Spinal cord (tissue), 10 donors: ENCODE data around the gene PNLIPRP2. TPM values are rescaled to one million over a fixed set of nuclear protein-coding genes. Genes with fewer than 3 reads are reported as not detected.

Experiments used
- DNase-seq, 6 donors: peaks; one replicate each; pipeline versions ENCODE4 v3.0.0 to v3.0.0-alpha.2; 2013 to 2015; ENCODE audit warnings: low spot score in 6 of 6, low read depth in 4 of 6
- H3K27ac ChIP-seq: one replicate; pipeline ENCODE4 v1.5.1; 2013; ENCODE audit warnings: low read depth, low read length, control low read depth
- H3K27me3 ChIP-seq: one replicate; pipeline ENCODE4 v1.6.1; 2013; ENCODE audit warnings: low read length; ENCODE audit not compliant: control insufficient read depth, insufficient read depth
- H3K36me3 ChIP-seq: one replicate; pipeline ENCODE4 v1.6.1; 2013; ENCODE audit warnings: low read length; ENCODE audit not compliant: control insufficient read depth, insufficient read depth
- H3K4me1 ChIP-seq: one replicate; pipeline ENCODE4 v1.6.1; 2013; ENCODE audit warnings: low read length; ENCODE audit not compliant: control insufficient read depth, insufficient read depth
- H3K4me3 ChIP-seq: one replicate; pipeline ENCODE4 v1.5.1; 2013; ENCODE audit warnings: low read depth, low read length, control low read depth
- H3K9me3 ChIP-seq: one replicate; pipeline ENCODE4 v1.6.1; 2013; ENCODE audit warnings: low read length; ENCODE audit not compliant: control insufficient read depth, insufficient read depth
- WGBS: methylation state at CpG from one replicate; pipeline ENCODE4 v1.1.5; 2013; ENCODE audit warnings: missing lambda C conversion rate; ENCODE audit not compliant: insufficient coverage; 5-methylcytosine and 5-hydroxymethylcytosine counted together
- polyA plus RNA-seq, 2 donors: library from polyadenylated mRNA; unstranded; fragments of 120-200 nt; gene quantifications; one replicate each; pipeline ENCODE4 v1.2.1, GENCODE V29; 2013; ENCODE audit not compliant: insufficient read length in 2 of 2
- total RNA-seq, 2 donors: library from RNA; depleted of rRNA in 1 of 2; stranded (reverse); fragments of 120-200 nt in 1 of 2; fragments of >200 nt in 1 of 2; gene quantifications; one replicate each; pipeline versions ENCODE4 v1.2.3 to v1.2.4, GENCODE V29; 2013 to 2014
- donor health status: healthy.

PNLIPRP2 gene
- total and polyA plus RNA-seq, 4 donors, result 0.18 to 0.30 (median 0.22) TPM; not detected in 1

DNA sequence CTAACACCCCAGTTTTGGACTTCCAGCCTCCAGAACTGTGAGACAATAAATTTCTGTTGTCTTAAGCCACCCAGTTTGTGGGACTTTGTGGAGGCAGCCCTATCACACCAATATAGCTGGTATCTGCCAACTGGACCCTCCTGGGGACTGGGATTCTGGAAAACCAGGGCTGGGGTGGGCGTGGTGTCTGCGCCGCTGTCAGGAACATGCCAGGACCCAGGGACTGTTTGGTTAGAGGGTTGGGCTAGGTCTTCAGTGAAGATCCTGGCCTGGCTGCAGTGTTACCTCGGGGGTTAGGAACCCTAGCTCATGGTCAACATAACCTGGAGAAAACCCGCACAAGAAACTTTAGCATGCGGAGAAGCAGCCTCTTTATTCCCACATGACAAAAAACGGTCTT is 42.6 kb downstream of the PNLIPRP2 start:
- Histone ChIP-seq H3K27me3 (no peaks in the 10 kb centered on the region), H3K9me3 (no peaks in the 10 kb centered on the region), H3K36me3 (no peaks in the 10 kb centered on the region), H3K4me1 (peaks cover 16% of the 10 kb centered on the region), H3K27ac (peak overlapping the region; percentile 33), H3K4me3 (no peak overlapping the region)
- no peak for DNase-seq
- WGBS, result 96% methylated on average over 5 of the region's 7 CpGs

DNA sequence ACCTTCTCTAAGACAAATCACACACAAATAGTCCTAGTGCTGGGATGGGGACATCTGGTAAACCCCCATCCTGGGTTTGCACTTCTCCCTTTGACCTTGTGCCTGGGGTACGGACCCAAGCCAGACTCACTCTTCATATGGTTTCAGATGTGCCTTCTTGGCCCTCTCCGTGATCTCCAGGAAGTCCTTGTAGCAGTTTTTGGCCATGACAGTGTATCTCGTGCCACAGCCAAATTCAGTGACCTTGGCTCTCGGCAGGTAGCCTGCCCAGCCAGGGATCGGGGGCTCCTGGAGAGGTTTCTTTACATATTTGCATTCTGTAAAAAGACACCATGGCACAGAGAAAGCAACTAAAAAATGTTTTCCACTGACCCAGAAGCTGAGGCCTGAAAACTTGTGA is 43.9 kb downstream of the PNLIPRP2 start:
- 86% methylated on average over 5 of the region's 5 CpGs for WGBS
- Histone ChIP-seq H3K27me3 (peaks cover 2% of the 10 kb centered on the region), H3K4me3 (no peak overlapping the region), H3K27ac (peak overlapping the region; percentile 94), H3K36me3 (no peaks in the 10 kb centered on the region), H3K9me3 (no peaks in the 10 kb centered on the region), H3K4me1 (peaks cover 24% of the 10 kb centered on the region)
- DNase-seq, result no peak

DNA sequence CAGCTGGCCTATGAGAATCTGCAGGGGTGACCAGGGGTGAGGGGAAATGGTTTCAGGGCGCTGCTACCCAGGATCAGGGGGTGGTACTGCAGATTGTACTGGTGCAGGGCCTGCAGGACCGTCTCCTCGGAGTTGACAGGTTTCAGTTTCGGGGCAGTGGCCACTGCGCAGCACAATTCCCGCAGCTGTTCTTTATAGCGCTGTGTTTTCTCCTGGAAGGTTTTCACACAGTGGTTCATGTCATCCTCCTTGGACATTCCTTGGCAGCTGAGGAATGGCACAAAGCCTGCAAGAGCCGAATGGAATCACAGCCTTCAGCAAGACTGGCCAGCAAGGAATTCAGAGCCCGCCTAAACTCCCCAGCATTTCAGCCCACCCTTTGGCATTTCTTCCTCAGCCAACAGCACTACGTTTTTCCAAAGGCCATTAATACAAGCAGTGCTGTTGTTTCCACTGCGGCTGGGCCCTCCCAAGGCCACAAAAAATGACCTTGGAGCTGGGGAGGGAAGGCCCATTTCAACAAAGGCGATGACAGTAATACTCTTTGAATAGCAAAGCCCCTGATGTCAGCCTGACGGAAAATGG is 44.9 kb downstream of the PNLIPRP2 start:
- H3K9me3 ChIP-seq, result no peaks in the 10 kb centered on the region
- peaks cover 6% of the 10 kb centered on the region for H3K27me3 ChIP-seq
- H3K27ac ChIP-seq, result peak overlapping the region; percentile 94
- no peak overlapping the region for H3K4me3 ChIP-seq
- H3K4me1 ChIP-seq, result peaks cover 33% of the 10 kb centered on the region
- 27% methylated on average over 10 of the region's 13 CpGs for WGBS
- DNase-seq, result peak in 4 of 6 donors; percentile 48 to 80 (median 60)
- no peaks in the 10 kb centered on the region for H3K36me3 ChIP-seq

DNA sequence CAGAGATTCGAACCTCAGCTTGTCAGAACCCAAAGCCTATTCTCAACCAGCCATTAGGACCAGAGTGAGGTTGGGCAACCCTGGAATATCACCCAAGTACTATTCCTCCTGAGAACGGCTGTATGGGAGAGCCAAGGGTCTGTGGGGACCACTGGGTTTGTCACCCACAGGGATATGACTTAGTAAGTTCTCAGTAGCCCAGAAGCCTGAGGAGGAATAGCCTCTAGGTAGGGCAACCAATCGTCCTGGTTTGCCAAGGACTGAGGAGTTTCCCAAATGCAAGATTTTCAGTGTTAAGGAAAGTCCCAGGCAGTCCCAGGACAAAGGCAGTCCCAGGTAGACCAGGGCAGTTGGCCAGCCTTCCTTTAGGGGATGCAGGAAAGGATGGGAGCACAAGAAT is 46.7 kb downstream of the PNLIPRP2 start:
- DNase-seq, result no peak
- Histone ChIP-seq H3K4me3 (no peak overlapping the region), H3K27ac (peak overlapping the region; percentile 94), H3K4me1 (peaks cover 36% of the 10 kb centered on the region), H3K27me3 (peaks cover 6% of the 10 kb centered on the region), H3K36me3 (no peaks in the 10 kb centered on the region), H3K9me3 (no peaks in the 10 kb centered on the region)
- 89% methylated on average over 2 of the region's 3 CpGs for WGBS

DNA sequence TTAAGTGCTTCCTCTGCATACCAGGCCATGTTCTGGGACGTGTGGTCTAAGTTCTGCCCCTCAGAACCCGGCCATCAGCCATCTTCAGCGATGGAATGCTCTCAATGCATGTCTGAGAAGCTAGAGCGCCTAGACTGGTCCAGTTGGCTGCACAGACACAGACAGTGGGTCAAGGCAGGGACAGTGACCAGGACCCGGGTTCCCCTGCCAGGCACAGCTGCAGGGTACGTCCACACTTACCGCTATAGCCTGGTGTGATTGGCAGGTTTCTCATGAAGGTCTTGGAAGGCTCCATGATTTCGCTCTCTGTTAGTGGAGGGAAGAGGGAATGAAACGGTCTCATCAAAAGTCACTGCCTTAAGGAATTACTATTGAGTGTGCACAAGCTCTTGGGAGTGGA is 47.3 kb downstream of the PNLIPRP2 start:
- H3K36me3 ChIP-seq, result peaks cover under 1% of the 10 kb centered on the region
- DNase-seq, result no peak
- WGBS, result 97% methylated on average over 7 of the region's 9 CpGs
- peaks cover 36% of the 10 kb centered on the region for H3K4me1 ChIP-seq
- H3K27ac ChIP-seq, result peak overlapping the region; percentile 10
- H3K4me3 ChIP-seq, result no peak overlapping the region
- H3K9me3 ChIP-seq, result no peaks in the 10 kb centered on the region
- peaks cover 6% of the 10 kb centered on the region for H3K27me3 ChIP-seq

DNA sequence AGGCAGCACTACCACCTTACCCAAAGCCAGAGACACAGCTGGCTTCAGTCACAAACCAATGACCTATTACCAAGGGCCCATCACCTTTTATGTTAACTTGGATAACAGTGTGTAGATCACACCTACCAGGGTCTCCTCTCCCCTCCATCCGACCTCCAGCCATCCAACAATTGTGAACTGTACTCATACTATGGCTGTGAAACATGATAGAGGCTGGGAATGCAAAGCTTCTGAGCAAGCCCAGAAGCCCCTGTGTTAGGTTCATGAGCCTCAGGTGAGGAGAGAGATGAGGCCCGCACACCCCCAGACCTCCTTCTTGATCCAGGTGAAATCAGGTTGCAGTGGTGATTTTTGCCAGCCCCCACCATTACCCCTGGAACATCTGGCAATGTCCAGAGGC is 47.7 kb downstream of the PNLIPRP2 start:
- Histone ChIP-seq H3K36me3 (peaks cover 4% of the 10 kb centered on the region), H3K4me1 (peaks cover 36% of the 10 kb centered on the region), H3K27ac (peak overlapping the region; percentile 40), H3K9me3 (no peaks in the 10 kb centered on the region), H3K4me3 (no peak overlapping the region), H3K27me3 (peaks cover 6% of the 10 kb centered on the region)
- DNase-seq, result no peak
- no CpG with 5 or more reads among the region's 2 CpGs for WGBS

DNA sequence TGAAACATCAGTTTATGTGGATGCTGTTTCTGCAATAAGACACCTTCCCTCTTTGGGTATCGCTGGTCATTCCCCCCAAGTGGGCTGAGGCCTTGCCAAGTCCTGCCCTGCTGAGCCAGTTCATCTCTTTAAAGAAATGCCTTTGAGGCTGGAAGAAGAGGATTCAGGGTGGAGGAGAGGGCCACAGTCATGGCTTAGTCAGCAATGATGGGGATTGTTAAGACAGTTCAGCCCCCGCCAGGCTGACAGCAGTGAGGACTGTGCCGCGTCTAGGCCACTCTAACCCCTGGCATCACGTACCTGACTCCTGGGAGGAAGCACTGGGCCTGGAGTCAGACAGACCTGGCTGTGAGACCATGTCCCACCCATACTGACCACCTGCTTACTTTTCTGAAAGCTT is 48.3 kb downstream of the PNLIPRP2 start:
- DNase-seq, result no peak
- H3K27ac ChIP-seq, result peak overlapping the region; percentile 40
- H3K9me3 ChIP-seq, result no peaks in the 10 kb centered on the region
- WGBS, result 82% methylated on average over 5 of the region's 5 CpGs
- H3K4me3 ChIP-seq, result peak overlapping the region; percentile 57
- H3K27me3 ChIP-seq, result peaks cover 6% of the 10 kb centered on the region
- H3K36me3 ChIP-seq, result peaks cover 4% of the 10 kb centered on the region
- H3K4me1 ChIP-seq, result peaks cover 36% of the 10 kb centered on the region

DNA sequence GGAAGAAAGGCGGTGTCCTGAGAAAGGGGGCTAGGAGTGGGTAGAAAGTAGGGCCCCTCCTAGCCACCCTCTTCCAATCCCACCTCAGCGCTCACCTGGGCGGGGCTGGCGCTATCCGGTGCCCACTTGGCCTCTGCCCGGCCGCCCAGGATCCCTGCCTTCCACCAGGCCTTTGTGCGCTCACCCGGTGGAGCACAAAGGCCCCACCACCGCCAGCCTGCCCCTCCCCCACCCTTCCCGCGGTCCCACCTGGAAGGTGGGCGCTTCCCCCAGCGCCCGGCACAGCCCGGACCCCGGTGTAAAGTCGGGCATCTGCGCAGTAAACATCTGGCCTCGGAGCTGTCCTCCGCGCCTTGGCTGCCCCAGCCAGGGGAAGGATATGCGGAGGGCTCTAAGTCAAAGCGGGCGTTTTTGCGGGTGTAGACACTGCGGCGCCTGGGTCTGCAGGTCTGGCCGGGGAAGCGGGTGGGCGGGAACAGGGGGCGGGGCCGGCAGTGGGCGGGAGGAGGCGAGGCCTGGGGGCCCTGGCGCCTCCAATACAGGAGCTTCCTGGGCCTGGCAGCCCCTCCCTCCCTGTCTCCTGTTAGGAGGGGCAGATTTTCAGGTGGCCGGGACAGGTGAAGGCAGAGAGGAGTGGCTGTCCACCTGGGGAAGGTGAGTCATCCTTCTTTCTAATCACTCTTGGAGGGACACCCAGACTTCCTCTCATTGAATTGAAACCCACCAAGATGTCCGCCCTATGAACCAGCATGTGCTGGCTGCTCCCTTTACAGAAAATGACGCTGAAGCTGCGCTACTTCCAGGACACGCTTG is 49.3 kb downstream of the PNLIPRP2 start:
- H3K4me1 ChIP-seq, result peaks cover 28% of the 10 kb centered on the region
- H3K27me3 ChIP-seq, result peaks cover 6% of the 10 kb centered on the region
- 12% methylated on average over 35 of the region's 41 CpGs for WGBS
- peak overlapping the region; percentile 65 for H3K27ac ChIP-seq
- peak in 3 of 6 donors; percentile 29 to 83 (median 54) for DNase-seq
- H3K9me3 ChIP-seq, result no peaks in the 10 kb centered on the region
- peaks cover 9% of the 10 kb centered on the region for H3K36me3 ChIP-seq
- H3K4me3 ChIP-seq, result peak overlapping the region; percentile 57

DNA sequence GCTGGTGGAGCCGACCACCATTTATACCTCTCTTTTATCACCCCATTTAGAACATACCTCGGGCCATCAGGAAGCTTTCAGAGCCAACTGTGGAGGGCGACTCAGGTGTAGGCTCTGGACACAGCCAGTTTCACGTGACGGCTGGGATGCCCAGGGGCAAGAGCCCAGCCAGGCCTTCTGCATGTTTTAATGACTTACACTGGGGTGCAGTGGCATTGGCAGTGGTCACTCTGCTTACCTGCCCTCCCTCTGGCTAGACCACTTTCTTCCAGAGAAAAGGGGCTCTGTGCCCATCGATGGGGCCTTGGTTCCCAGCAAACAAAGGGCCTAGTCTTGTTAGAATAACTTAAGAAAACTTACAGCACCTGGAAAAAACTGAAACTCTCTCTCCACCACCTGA is 50.0 kb downstream of the PNLIPRP2 start:
- Histone ChIP-seq H3K27ac (no peak overlapping the region), H3K36me3 (peaks cover 12% of the 10 kb centered on the region), H3K4me3 (no peak overlapping the region), H3K27me3 (peaks cover 6% of the 10 kb centered on the region), H3K9me3 (no peaks in the 10 kb centered on the region), H3K4me1 (peaks cover 23% of the 10 kb centered on the region)
- no peak for DNase-seq
- WGBS, result 84% methylated on average over 5 of the region's 6 CpGs
